Activated CD4-positive, alpha-beta T cell treated with anti-CD3 and anti-CD28 coated beads for 4 hours (primary cell): ENCODE results near the gene PNKD.
A peak's percentile ranks its signal among the peaks of the same experiment; 100 is the strongest.

Experiments
- DNase-seq, 2 donors: peaks; one replicate each; pipeline ENCODE4 v3.0.0-alpha.2; 2020

The PNKD gene

DNA sequence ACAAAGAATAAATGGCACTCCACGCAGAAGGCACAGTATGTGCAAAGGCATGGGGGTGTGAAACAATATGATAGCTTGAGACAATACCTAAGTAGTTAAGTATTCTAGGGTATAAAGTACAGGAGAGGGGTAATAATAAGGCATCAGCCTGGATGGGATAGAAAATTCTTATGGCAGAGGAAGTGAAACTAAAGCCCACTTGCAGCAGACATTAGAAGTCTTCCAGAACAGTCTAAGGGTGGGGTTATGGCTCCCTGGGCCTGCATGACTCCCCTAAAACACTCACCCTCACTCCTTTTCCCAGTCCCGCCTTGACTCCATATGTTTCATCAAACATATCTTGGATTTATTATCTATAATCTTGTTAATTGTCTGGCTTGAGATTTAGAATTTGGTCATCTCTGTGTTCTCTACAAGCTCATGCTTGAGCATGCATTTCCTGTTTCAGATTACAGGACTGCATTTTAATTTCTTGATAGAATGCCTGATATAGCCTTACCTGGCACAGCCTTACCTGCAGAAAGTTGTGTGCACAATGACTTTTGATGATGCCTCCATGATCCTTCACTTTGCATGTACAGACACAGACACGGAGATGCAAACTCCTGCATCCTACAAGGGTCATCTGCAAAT lies 50.5 kb downstream of the PNKD start:
- DNase-seq, result no peak

DNA sequence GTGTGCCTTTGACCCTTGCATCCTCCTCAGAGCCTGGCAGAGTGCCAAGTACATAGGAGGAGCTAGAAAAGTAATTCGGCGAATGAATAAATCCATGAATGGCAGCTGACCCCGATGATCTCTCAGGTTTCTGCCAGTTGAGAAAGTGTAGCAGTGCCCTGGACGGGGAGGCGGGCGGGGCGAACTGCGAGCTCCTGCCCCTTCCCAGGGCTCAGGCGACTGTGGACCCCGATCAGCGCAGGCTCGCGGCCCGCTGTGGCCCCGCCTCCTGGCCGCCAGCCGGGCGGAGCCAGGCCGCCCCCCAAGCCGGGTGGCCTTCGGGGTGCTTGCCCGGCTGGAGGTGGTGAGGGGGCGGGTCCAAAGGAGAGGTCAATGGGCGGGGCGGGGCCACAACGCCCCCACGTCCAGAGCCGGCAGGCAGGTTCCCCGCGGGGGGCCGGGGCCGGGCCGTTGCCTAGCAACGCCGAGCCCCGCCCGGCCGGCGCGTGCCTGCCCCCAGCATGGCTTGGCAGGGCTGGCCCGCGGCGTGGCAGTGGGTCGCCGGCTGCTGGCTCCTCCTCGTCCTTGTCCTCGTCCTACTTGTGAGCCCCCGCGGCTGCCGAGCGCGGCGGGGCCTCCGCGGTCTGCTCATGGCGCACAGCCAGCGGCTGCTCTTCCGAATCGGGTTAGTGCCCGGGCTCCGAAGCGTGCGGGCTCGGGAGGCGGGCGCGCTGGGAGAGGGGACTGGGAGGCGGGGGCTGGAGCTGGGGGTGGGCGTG lies 52.6 kb downstream of the PNKD start:
- peak; percentile 33 to 39 for DNase-seq

DNA sequence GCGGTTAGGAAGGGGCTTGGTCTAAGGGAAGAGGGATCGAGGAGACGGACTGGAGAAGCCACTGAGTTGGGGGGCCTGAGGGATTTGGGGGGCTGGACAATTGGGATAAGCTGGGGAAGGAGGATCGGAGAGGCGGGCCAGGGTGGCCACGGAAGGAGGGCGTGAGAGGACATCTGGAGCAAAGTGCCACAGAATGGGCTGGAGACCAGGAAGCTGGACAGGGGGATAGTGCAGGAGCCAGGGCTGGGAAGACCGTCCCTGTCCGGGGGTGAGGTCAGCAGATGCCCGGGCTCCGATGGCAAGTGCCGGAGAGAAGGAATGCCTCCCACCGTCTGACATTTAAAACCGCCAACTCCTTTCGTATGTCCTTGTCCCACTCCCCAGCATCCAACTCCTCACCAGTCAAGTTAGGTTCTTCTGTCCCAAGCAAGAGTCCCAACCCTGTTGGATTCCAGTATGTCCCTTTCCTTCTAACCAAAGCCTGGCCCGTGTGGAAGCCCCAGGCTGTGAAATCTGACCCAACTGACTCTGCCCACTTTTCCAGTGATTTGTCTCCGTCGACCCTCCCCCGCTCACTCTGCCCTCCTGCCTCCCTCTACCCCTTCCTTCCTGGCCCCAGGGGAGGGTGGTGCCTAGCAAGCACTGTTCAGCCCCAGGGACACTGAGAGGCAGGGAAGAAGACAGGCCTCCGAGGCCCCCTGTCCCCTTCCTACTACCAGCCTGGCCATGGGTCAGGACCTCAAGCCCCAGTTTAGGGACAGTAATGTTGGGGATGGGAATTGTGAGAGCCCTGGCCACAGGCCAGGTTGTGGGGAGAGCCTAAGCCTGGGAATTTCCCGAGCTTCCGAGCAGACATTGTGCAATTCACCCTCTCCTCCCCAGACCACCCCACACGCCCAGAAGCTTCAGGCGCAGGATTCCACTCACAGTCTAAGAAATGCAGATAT lies 53.5 kb downstream of the PNKD start:
- DNase-seq, result no peak

DNA sequence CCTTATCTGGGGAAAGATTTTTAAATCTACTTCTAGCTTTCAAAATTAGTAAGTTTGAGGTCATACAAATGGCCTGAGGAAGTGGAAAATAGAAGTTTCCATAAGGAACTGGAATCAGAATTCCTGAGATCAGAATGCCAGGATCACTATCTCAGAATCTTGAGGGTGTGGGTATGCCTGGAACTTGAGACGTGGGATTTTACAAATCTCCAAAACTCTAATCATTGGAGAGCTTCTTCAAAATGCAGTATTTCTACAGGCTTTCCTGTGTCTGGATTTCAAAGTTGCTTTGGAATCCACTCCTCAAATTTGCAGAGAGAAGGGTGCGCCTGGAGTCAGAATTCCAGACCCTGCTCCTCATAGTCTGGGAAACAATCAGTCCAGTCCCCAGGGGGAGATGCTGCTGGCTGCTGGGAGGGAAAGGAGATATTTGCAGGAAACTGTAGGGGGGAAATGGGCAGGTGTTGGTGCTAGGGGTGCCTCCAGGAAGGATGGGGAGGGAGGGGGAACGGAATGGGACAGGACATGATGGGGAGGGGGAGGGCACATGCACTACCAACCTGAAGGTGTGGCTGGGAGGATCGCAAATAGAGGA lies 55.3 kb downstream of the PNKD start:
- no peak for DNase-seq

DNA sequence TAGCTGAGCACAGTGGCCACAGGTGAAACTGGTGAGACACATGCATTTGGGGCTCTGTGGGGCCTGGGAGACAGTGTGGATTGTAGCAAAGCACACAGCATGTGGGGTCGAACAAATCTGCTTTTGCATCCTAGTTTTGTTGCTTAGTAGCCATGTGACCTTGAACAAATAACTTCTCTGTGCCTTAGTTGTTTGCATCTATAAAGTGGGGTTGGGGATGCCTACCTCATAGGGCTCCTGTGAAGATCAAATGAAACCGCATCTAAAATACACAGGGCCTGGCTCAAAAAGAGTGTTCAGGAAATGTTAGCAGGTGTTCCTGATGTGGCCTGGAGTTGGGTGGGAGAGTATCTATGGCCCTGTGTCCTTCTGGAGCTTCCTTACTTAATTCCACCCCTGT lies 56.0 kb downstream of the PNKD start:
- no peak for DNase-seq

DNA sequence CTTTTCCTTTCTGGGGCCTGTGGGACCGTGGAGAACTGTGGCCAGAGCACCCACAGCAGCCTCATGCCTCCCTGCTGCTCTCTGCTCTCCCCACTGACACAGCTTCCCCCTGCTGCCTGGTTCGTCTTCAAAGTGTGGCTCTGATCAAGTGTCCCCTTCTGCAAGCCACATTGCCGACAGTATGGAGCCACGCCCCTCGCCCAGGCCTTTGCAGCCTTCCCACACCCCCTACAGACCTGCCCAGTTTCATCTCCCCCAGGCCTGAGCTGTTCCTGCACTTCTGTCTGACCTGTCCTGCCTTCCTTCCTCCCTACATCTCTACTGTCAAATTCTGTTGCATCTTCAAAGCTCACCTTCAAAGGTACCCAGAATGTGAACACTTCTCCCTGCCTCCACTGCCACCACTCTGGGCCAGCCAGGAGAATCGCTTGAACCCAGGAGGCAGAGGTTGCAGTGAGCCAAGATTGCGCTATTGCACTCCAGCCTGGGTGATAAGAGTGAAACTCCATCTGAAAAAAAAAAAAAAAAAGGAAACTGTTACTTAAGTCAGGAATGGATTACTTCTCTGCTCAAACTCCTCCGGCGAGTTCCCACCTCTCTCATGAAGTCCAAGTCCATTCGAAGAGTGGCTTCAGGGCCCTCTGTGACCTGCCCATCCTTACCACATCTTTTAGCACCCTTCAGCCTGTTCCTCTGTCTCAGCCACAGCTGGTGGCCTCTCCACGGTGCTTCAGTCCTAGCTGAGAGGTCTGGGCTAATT lies 57.3 kb downstream of the PNKD start:
- no peak for DNase-seq

DNA sequence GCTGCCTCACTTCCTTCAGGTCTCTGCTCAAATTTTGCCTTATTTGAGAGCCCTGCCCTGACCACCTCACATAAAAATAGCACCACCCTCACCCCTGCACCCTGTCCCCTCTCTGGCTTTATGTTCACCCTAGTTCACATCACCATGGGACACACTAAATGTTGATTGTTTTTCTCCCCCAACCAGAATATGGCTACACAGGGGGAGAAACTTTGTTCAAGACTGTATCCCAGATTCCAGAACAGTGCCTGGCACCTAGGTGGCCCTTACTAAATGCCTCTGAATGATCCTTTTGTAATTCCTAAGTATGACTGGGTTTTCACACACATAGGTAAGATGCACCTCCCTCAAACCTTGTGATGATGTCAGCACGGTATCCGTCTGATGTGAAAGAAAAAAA lies 58.0 kb downstream of the PNKD start:
- DNase-seq, result no peak

DNA sequence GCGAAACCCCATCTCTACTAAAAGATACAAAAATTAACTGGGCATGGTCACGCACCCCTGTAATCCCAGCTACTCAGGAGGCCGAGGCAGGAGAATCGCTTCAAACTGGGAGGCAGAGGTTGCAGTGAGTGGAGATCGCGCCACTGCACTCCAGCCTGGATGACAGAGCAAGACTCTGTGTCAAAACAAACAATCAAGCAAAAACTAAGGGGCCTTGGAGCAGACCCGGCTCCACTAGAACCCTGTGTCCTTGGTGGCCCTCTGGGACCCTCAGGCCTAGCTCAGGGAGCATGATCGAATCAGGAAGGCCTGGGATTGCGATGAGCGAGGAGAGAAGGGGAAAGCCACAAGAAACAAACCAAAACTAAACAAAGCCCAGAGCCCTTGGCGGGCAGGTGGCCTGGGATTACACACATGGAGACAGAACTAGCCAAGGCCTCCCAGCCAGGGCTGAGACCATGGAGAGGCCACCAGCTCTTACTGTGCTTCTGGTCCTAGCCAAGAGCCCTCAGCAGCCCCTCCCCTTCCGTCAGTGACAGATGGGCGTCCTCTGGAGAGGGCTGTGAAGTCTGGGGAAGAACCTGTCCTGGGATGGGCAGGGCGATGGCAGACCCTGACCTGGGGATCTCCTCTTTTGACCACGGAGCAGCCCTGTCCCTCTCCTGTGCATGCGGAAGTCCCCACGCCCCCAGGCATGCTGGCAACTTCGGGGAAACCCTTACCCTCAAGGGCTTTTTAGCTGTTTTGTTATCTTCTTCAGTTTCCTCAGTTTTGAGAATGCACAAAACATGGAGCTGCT lies 58.9 kb downstream of the PNKD start:
- no peak for DNase-seq

DNA sequence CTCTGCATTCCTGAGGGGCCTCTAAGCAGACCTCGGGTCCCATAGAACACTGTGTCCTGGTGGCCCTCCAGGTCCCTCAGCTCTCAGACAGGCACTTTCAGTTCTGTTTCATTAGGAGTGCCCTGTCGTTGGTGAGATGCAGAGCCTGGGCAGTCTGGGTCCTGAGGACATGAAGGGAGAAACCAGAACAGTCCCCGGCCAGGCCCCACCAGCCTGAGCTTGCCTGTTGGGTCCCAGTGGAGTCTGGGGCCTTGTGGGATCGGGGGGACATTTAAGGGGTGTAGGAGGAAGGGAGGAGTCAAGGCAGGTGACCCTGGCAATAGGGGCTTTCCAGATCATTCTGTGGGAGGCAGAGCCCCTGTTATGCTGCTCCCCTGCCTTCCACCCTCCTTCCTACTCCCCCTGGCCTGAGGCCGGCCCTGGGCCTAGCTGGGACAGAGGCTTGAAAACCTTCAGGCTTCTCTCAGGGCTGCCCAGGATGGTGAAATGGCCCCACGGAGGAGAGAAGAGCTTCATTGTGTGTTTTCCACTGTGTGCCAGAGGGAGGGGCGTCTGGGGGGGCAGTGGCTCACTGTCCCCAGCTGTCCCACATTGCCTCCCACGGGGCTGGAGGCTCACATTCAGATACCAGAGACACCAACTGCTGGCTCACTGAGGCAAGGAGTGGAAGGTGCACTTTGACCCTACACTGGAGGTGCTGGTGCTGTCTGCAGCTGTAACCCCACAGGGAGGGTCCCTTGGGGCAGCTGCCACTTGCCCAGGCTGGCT lies 59.7 kb downstream of the PNKD start:
- DNase-seq, result no peak

DNA sequence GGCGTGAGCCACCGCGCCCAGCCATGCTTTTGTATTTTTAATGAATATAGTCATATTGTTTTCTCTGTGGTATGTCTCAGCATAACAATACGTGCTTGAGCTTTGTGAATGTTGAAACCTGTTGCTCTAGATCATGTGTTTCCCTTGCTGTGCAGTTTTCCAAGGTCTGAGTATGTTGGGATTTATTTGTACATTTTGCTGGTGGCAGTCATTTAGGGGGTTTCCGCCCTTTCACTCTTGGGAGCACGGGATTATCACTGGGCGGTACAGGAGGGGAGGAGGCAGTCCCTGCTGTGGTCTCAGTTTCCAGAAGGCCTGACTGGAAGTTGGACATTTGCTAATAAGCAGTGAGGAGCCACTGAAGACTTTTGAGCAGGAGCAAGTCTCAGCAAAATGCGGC lies 61.4 kb downstream of the PNKD start:
- DNase-seq, result no peak

DNA sequence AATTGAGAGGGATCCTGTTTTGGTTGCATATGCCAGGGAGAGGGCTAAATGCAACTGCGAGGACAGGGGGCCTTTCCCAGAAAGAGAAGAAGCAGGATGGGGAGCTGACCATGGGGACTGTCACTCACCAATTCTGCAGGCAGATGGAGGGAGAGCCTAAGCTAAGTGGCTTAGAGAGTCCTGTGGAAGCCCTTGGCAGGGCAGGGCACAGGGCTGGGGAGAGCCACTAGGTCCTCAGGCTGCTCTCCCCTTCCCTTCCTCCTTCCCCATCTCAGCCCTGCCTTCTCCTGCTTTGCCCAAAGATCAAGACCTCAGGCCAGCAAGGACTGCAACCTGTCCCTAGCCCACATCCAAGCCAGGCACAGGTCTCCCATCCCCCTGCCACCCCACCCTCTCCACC lies 62.0 kb downstream of the PNKD start:
- no peak for DNase-seq

DNA sequence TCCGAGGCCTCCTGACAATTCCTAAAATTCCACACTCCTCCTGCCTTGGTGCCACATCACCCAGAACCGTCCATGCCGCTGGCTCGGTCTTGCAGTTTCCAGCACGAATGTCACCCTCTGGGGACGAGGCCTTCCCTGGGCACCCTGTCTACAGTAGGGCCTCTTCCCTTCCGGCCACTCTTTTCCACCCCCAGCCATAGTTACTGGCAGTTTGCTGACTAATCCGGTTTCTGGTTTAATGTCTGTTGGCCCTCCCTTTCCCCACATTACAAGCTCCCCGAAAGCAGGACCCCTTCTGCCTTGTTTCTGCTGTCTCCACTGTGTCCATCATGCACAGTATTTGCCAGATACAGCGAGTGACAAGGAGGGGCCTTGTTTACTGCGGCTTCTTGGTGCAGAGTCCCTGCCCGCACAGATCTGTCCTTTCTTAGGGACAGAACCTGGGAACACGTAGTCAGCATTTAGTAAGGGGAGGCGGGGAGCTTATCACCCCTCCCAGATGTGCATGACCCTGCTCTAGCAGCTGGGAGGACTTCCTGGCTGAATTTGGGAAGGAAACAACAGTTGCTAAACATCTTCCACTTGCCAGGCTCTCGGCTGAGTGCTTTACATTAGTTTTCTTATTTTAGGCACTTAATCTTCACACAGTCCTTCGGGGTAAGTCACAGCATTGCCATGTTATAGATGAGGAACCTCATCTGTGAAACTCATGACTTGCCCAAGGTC lies 62.8 kb downstream of the PNKD start:
- DNase-seq, result no peak

DNA sequence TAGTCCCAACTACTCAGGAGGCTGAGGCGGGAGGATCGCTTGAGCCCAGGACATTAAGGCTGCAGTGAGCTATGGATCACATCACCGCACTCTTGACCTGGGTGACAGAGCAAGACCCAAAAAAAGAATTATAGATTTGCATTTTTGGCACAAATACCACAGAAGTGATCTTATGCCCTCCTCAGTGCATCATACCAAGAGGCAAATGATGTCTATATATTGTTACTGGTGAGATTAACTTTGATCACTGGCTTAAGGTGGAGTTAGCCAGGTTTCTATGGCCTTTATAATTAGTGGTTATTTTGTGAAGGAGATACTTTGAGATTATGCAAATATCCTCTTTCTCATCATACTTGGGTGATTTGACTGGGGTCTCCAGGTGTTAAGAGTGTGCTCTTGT lies 64.2 kb downstream of the PNKD start:
- DNase-seq, result no peak

DNA sequence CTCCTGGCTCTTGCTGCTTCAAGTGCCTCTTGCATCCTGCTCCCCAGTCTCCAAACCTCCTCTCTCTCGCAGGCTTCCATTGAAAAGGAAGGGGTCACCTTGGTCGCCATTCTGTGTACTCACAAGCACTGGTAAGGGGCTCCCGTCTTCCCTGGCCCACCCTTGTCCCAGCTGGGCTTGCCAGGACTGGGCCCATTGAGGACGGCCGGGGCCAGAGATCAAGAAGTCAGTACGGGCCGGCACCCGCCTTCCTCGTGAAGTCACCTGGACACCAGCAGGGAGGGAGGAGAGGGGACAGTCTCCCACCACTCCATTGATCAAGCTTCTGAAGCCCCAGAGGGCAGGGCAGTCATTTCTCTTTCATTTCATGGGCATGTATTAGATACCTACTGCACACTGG lies 70.3 kb downstream of the PNKD start:
- DNase-seq, result no peak

DNA sequence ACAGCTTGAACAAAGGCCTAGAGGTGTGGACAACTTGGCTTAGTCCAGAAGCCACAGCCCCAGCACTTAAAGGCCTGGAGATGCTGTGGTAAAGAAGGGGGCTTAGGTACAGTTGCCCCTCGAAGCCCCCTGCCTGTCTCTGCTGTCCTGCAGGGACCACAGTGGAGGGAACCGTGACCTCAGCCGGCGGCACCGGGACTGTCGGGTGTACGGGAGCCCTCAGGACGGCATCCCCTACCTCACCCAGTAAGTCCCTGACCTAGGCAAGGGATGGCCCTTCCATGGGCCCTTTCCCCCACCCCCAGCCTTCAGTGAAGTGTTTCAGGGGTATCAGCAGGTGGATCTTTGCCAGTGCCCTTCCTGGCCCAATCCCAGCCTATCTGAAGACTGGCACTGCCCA lies 71.1 kb downstream of the PNKD start:
- no peak for DNase-seq

DNA sequence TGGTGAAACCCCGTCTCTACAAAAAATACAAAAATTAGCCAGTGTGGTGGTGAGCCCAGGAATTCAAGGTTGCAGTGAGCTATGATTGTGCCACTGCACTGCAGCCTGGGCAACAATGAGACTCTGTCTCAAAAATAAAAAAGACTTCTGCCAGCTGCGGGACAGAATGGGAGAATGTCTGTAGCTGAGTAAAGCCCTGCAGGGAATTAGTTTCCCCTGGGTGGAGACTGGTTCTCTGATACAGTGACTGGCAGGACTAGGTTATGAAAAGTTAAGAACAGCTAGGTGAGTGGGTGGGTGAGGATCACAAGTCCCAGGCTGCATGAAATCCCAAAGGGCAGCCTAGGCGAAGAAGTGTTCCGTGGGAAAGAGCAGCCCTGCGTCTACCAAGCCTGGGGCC lies 72.5 kb downstream of the PNKD start:
- DNase-seq, result no peak

DNA sequence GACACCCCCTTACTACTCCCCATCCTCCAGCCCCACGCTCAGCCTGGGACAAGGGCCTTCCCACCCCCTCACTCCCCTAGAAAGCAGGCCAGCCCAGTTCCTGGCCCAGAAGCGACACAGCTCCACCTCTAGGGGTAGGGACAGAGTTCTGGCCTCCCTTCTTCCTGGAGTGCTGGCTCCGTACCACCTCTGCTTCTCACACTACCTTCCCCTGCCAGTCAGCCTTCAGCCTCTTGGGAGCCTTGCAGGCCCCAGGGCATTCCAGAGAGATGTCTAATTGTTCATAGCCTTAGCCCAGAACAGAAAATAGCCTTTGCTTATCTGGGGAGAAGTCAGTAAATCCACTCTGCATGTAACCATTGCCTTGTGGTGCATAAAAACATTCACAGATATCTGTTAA lies 73.3 kb downstream of the PNKD start:
- DNase-seq, result no peak

DNA sequence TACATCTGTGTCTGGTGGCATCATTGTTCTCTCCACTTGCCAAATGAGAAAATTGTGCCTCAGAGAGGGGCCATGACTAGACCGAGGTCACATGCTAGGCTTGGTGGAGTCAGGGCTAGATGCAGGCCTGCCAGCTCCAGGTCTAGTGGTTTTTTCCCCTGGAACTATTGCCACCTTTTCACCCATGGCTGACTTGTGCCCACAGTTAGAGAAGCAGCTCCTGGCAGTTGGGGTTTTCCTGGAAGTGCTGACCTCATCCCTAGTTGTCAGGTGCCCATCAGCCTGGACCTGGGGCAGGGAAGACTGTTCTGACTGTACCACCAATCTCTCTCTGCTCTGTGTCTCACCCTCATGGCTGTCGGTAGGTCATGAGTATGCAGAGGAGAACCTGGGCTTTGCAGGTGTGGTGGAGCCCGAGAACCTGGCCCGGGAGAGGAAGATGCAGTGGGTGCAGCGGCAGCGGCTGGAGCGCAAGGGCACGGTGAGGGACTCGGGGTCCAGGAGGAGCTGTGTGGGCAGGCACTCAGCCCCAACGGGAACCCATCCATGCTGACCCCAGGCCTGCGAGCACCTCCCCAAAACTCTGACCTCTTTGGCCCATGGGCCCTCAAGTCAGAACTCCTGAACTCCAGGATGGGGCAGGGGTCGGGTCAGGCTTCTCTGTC lies 73.9 kb downstream of the PNKD start:
- no peak for DNase-seq

DNA sequence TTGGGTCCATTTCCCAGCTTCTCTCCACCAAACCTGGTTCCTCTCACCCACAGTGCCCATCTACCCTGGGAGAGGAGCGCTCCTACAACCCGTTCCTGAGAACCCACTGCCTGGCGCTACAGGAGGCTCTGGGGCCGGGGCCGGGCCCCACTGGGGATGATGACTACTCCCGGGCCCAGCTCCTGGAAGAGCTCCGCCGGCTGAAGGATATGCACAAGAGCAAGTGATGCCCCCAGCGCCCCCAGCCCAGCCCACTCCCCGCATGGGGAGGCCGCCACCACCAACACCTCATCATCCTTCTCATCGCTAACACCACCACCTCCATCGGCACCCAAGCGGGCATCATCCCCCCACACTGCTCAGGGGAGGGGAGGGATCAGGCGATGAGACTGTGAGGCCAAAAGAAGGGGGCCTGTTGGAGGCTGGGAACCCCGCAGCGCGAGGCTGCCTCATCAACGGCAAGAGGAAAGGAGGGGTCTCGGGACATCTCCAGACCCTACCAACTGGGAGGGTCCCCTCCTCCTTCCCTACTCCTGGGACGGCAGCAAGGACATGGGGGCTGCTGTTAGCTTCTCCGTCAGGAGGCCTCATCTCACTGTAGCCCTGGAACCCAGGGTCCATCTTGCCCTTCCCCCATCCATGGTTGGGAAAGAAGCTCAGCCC lies 74.6 kb downstream of the PNKD start:
- DNase-seq, result no peak
